ENCODE results near the gene LRMDA. TPM values are rescaled to one million over a fixed set of nuclear protein-coding genes. Genes with fewer than 3 reads are reported as not detected.

Gene LRMDA
- total RNA-seq, 4 donors from 2014 or later = 12.0 to 15.9 (median 13.9) TPM

GRCh38 chr10:76117949-76118348, 686.5 kb downstream of the LRMDA start:
- no peak for DNase-seq (ENCODE audit: low spot score)
- no peak for ATAC-seq (ENCODE audit: low FRiP score)
- TF ChIP-seq CTCF (IDR thresholded peaks at IDR 0.05) = no peak

GRCh38 chr10:76119036-76119435, 687.6 kb downstream of the LRMDA start:
- ATAC-seq (ENCODE audit: low FRiP score) (no peak), DNase-seq (ENCODE audit: low spot score) (no peak)
- TF ChIP-seq CTCF (IDR thresholded peaks at IDR 0.05) = no peak

DNA sequence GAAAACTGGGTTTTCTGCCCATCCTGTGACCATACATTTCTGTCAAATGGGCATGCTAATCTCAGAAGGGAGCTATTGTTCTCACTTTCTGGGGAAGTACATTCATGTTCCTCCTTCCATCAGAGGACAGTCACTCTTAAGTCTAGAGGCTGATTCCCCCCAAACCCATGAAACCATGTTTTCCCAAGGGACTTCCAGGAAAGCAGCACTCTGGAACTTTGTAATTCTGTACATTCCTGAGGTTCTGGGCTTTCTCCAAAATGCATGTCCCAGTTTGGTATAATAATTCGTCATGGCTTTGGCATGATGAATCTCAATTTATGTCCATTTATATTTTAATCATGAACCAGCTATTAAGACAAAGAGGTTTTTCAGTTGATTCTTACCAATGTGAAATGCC, 688.1 kb downstream of the LRMDA start:
- no peak for TF ChIP-seq CTCF (IDR thresholded peaks at IDR 0.05)
- ATAC-seq (ENCODE audit: low FRiP score) = no peak
- DNase-seq (ENCODE audit: low spot score) = no peak

GRCh38 chr10:76122056-76122455, 690.6 kb downstream of the LRMDA start:
- DNase-seq (ENCODE audit: low spot score) = no peak
- no peak for ATAC-seq (ENCODE audit: low FRiP score)
- TF ChIP-seq CTCF (IDR thresholded peaks at IDR 0.05) = no peak

DNA sequence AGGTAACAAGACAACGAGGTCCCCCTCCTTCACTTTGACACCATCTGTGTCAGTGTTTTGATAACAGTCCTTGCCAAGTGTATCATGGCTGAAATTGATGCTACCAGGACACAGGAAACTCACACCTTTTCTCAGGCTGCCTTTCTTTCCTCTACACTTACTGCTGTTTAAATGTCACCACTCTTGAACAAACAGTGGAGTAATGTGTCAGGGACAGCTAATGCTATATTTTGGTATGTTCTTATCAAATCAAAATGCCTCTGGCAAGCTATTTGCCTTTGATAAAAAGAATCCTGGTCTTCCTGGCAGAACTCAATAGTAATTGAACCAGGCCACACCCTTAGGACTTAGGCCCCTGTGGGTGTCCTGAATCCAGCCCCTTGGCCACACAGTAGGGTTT, 692.9 kb downstream of the LRMDA start:
- no peak for TF ChIP-seq CTCF (IDR thresholded peaks at IDR 0.05)
- ATAC-seq (ENCODE audit: low FRiP score) (no peak), DNase-seq (ENCODE audit: low spot score) (no peak)

- ATAC-seq (ENCODE audit: low FRiP score) = no peak
- no peak for TF ChIP-seq CTCF (IDR thresholded peaks at IDR 0.05)
- no peak for DNase-seq (ENCODE audit: low spot score)
These were observed 694.5 kb downstream of the LRMDA start for GRCh38 chr10:76125900-76126299.

DNA sequence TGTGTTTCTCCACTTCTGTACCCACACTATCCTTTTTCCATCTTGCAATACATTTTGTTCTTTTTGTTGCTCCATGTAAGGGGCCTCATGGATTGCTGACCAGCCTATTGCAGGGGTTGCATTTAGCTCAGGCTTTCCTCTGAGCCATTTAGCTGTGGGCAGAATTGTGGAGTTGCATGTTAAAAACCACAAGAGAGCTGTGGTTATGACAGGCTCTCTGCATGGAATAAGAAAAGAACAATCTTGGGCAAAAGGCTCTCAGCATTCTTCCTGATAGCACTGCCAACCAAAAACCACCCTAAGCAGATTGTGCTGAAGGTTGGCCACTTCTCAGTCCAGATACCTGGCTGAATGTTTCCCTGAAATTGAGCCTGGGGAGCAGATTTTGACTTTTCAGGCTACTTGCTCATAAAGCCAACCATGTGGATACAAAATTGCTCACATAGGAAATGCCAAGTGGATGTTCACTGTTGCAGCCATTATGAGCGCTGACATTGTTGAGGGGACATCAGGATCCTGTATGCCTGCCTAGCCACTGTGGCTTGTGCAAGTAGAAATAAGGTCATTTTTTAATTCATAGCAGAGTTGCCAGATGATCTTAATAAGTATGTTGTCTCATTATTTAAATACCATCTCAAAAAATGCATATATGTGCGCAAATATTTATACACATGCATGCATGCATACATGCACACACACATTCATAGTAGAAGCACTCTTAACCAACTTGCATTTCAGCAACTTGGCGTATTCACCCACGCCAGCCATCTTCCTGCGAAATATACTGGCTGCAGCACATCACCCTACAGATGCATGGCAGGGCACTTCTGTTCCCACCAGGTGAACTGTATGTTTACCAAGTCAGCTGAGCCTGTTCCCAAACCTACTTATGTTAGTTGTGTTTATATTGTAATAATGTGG, 695.4 kb downstream of the LRMDA start:
- TF ChIP-seq CTCF (IDR thresholded peaks at IDR 0.05) = no peak
- ATAC-seq (ENCODE audit: low FRiP score) (no peak), DNase-seq (ENCODE audit: low spot score) (no peak)

Measured in omental fat pad (tissue), 4 donors.